Measurements from ENCODE around the gene TBCK. TPM values are rescaled to one million over a fixed set of nuclear protein-coding genes. Genes with fewer than 3 reads are reported as not detected.

TBCK gene
- total RNA-seq, 1 donor from 2014 or later, result 60.4 TPM

DNA sequence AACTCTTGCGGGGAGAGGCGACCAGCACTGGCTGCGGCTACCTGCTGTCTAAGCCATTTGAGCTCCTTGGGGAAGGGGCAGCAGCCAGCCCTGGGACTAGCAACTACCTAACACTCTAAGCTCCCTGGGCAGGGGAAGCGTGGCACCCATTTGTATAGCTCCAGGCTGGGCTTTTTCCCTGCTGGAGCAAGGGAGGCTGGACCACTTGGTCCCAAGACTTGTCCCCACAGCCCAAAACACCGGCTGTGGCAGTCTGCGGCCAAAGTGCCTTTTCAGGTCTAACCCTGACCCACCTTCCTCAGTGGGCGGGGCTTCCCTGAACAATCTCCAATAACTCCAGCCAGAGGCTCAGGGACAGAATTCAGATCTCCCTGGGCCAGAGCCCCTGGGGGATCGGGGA is 232.9 kb downstream of the TBCK start:
- intact Hi-C loops (cut with DNase I), result no loop called here
- ATAC-seq (no peak), DNase-seq (ENCODE audit: low spot score) (no peak)

DNA sequence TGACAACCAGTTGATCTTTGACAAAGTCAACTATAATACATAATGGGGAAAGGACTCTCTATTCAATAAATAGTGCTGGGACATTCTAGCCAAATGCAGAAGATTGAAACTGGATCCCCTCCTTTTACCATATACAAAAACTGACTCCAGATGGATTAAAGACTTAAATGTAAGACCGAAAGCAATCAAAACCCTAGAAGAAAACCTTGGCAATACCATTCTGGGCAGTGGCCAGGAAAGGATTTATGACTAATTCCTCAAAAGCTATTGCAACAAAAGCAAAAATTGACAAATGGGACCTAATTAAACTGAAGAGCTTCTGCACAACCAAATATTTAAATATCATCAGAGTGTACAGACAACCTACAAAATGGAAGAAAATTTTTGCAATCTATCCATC is 235.6 kb downstream of the TBCK start:
- intact Hi-C loops (cut with DNase I), result no loop called here
- no peak for ATAC-seq
- DNase-seq (ENCODE audit: low spot score), result no peak

- DNase-seq (ENCODE audit: low spot score) (no peak), ATAC-seq (no peak)
- intact Hi-C loops (cut with DNase I), result no loop called here
These were observed 236.4 kb downstream of the TBCK start for GRCh38 chr4:106079616-106080015.

DNA sequence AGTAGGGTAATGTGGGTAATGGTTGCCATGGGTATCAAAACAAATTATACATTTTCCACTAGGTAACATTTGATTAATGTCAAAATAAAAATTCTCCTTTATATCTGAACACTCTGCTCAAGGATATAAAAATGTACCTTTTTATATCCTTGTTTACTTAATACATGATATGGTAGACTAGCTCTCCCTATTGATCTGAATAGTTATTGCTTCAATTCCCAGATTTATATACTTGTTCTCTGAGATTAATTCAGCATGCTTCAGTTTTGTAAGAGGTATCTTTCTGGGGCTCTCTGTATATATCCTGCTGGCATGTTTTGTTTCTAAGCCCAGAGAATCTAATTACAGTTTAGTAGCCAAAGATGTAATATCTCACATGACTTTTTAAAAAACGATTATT is 251.0 kb downstream of the TBCK start:
- intact Hi-C loops (cut with DNase I), result no loop called here
- DNase-seq (ENCODE audit: low spot score) (no peak), ATAC-seq (no peak)

GRCh38 chr4:106063009-106063408 is 253.0 kb downstream of the TBCK start:
- DNase-seq (ENCODE audit: low spot score), result no peak
- intact Hi-C loops (cut with DNase I), result no loop called here
- no peak for ATAC-seq

GRCh38 chr4:106062452-106062875 is 253.5 kb downstream of the TBCK start:
- ATAC-seq (no peak), DNase-seq (ENCODE audit: low spot score) (no peak)
- intact Hi-C loops (cut with DNase I), result no loop called here

- ATAC-seq (no peak), DNase-seq (ENCODE audit: low spot score) (no peak)
- intact Hi-C loops (cut with DNase I), result no loop called here
These were observed 257.1 kb downstream of the TBCK start for GRCh38 chr4:106058921-106059320.

GRCh38 chr4:106056914-106057313 is 259.1 kb downstream of the TBCK start:
- intact Hi-C loops (cut with DNase I), result no loop called here
- no peak for DNase-seq (ENCODE audit: low spot score)
- ATAC-seq, result no peak

GRCh38 chr4:106051514-106051913 is 264.5 kb downstream of the TBCK start:
- DNase-seq (ENCODE audit: low spot score), result no peak
- intact Hi-C loops (cut with DNase I), result no loop called here
- no peak for ATAC-seq

DNA sequence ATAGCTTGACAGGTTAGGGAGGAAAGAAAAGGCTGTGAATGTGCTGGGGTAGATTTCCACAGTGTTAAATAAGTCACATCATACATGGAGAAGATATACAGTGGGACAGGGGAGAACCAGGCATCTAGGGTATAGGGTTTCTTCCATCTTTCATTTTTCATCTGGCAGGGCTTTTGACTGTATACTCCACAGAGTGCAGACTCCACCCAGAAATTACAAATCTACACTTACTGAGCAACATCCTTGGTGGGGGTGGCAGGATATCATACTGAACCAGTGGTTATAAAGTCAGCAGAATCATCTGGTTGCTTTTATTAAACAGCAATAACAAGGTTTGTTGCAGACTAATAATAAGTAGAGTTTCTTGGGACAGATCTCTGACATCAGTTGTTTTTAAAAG is 266.5 kb downstream of the TBCK start:
- no peak for ATAC-seq
- DNase-seq (ENCODE audit: low spot score), result no peak
- intact Hi-C loops (cut with DNase I), result no loop called here

DNA sequence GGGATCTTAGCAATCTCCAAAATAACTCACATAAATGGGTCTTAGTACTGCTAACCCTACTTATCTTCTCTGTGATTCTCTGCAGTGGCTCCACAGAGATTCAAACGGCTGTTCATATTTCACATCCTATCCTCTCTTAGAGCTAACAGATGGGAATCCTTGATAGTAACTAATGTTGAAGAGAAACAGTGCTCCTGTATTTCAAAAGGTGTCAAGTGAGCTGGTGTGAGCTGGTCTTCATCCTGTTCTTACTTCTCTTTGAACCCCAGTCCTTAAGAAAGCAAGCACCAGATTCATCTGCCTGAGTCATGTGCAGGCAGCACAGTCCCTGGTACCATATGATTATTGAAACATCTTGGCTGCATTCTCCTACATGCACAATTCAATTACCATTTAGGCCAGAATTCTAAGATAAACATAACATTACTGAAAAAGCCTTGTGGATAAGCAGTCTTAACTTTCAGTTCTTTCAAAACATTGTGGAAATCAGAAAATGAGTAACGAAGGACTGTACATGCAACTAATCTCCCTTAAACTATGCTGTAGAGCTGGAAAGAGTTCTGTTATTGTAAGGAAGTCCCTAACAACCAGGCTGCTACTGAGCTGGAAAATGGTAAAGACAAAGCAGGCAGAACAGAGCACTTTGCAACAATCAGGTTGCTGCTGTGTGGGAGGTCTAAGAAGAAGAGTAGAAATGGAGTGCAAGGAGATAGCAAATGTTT is 267.6 kb downstream of the TBCK start:
- ATAC-seq (no peak), DNase-seq (ENCODE audit: low spot score) (no peak)
- intact Hi-C loops (cut with DNase I), result no loop called here

GRCh38 chr4:106046083-106046482 is 269.9 kb downstream of the TBCK start:
- DNase-seq (ENCODE audit: low spot score) (no peak), ATAC-seq (no peak)
- intact Hi-C loops (cut with DNase I), result no loop called here

- intact Hi-C loops (cut with DNase I), result no loop called here
- DNase-seq (ENCODE audit: low spot score), result no peak
- ATAC-seq, result no peak
These were observed 274.6 kb downstream of the TBCK start for GRCh38 chr4:106041294-106042002.

GRCh38 chr4:106039796-106040195 is 276.2 kb downstream of the TBCK start:
- intact Hi-C loops (cut with DNase I), result no loop called here
- no peak for DNase-seq (ENCODE audit: low spot score)
- no peak for ATAC-seq

DNA sequence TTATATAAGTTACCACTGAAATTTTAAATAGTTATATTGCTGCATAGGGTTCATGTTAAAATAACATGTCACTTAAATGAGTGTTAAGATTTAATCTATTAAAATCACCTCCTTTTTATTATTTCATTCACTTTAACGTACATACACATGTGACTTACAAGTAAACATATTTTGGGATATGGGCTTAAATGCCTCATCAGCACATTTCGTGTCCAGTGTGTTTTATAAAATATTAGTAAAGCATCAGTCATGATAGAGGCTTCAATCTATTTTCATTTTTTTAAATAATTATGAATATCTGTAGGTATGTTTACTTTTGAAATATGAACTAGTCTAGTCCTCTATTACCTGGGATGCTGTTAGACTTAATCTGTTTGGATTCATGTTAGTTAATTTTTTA is 277.1 kb downstream of the TBCK start:
- intact Hi-C loops (cut with DNase I), result no loop called here
- DNase-seq (ENCODE audit: low spot score), result no peak
- ATAC-seq, result no peak

- intact Hi-C loops (cut with DNase I), result no loop called here
- no peak for DNase-seq (ENCODE audit: low spot score)
- ATAC-seq, result no peak
These were observed 278.0 kb downstream of the TBCK start for GRCh38 chr4:106038012-106038411.

- DNase-seq (ENCODE audit: low spot score) (no peak), ATAC-seq (no peak)
- intact Hi-C loops (cut with DNase I), result no loop called here
These were observed 279.2 kb downstream of the TBCK start for GRCh38 chr4:106036848-106037247.

- intact Hi-C loops (cut with DNase I), result no loop called here
- DNase-seq (ENCODE audit: low spot score) (no peak), ATAC-seq (no peak)
These were observed 279.7 kb downstream of the TBCK start for GRCh38 chr4:106036334-106036733.

DNA sequence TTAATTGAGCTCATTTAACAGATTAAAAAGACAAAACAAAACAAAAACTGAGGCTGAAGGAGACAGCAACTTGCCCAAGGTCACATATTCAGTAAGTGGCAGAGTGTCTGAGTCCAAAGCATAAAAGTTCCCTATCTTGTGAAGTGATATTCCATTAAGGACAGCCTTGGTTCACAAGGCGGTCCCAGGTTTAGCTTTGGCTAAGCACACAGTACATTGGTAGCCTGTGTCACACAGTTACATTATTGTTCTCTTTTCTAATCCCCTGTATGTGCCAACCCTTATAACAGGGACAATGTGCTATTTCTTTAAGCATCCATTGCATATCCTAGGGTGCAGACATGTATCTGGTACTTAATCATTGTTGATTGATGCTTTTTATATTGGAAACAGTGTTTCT is 280.8 kb downstream of the TBCK start:
- DNase-seq (ENCODE audit: low spot score), result no peak
- intact Hi-C loops (cut with DNase I), result no loop called here
- no peak for ATAC-seq

DNA sequence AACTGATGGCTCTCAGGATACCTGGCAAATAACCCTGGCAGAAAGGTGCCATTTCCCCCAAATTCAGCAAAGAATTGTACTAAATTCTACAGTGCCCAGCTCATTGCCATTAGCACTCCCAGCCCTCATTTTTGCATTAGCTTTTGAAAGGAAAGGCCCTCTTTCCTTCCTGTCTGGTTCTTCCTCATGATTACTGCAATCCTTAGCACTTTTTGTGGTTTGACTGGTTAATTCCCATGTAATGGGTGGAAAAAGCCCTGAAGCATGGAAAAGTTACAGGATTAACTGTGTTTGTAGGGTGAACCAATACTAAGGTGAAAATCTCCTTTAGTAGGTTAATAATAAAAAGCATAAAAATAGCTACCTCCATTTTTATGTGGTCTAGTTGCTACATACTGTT is 281.3 kb downstream of the TBCK start:
- DNase-seq (ENCODE audit: low spot score) (no peak), ATAC-seq (no peak)
- intact Hi-C loops (cut with DNase I), result no loop called here

DNA sequence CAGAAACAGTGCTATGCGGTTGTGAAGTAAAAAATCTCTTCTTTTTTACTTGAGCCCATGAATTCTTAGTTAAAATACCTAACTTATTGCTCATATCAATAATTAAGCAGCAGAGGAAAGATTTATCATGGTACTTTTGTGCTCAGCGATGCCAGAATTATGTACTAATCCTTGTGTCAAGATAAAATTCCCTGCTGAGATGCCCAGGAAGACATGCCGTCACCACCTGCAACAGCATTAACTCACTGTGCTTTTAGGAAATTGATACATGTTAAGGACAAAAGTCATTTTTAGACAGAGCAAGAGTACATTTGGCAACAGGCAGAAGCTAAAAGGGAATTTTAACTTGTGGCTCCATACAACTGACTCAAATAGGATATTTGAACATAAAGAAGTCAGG is 281.8 kb downstream of the TBCK start:
- intact Hi-C loops (cut with DNase I), result no loop called here
- ATAC-seq (no peak), DNase-seq (ENCODE audit: low spot score) (no peak)
